Measurements from ENCODE around the gene FAIM2.

FAIM2 gene

GRCh38 chr12:49939307-49939706 lies 35.6 kb upstream of the FAIM2 start:
- DNase-seq = no peak

GRCh38 chr12:49937639-49938300 lies 34.1 kb upstream of the FAIM2 start:
- DNase-seq = no peak

GRCh38 chr12:49936925-49937324 lies 33.2 kb upstream of the FAIM2 start:
- no peak for DNase-seq

- DNase-seq = no peak
These were observed 30.8 kb upstream of the FAIM2 start for GRCh38 chr12:49934505-49934904.

GRCh38 chr12:49933796-49934195 lies 30.1 kb upstream of the FAIM2 start:
- DNase-seq = no peak

GRCh38 chr12:49932533-49933130 lies 28.9 kb upstream of the FAIM2 start:
- no peak for DNase-seq

GRCh38 chr12:49932023-49932422 lies 28.3 kb upstream of the FAIM2 start:
- DNase-seq = no peak

- DNase-seq = no peak
These were observed 27.0 kb upstream of the FAIM2 start for GRCh38 chr12:49930515-49931288.

GRCh38 chr12:49929581-49929980 lies 25.9 kb upstream of the FAIM2 start:
- no peak for DNase-seq

GRCh38 chr12:49928471-49928870 lies 24.8 kb upstream of the FAIM2 start:
- DNase-seq = no peak

- no peak for DNase-seq
These were observed 21.9 kb upstream of the FAIM2 start for GRCh38 chr12:49925433-49926204.

GRCh38 chr12:49924628-49925246 lies 21.0 kb upstream of the FAIM2 start:
- no peak for DNase-seq

- DNase-seq = no peak
These were observed 20.3 kb upstream of the FAIM2 start for GRCh38 chr12:49923880-49924556.

- DNase-seq = no peak
These were observed 19.4 kb upstream of the FAIM2 start for GRCh38 chr12:49923035-49923644.

- DNase-seq = no peak
These were observed 18.8 kb upstream of the FAIM2 start for GRCh38 chr12:49922349-49923034.

GRCh38 chr12:49921936-49922335 lies 18.2 kb upstream of the FAIM2 start:
- no peak for DNase-seq

GRCh38 chr12:49921299-49921698 lies 17.6 kb upstream of the FAIM2 start:
- DNase-seq = no peak

GRCh38 chr12:49920915-49921286 lies 17.2 kb upstream of the FAIM2 start:
- DNase-seq = no peak

GRCh38 chr12:49920241-49920914 lies 16.7 kb upstream of the FAIM2 start:
- DNase-seq = no peak

- DNase-seq = no peak
These were observed 14.1 kb upstream of the FAIM2 start for GRCh38 chr12:49917788-49918173.

Data from DMS 273 treated with DMSO at 0.1 percent for 48 hours (cell line).